ENCODE data around the gene UNC5B.

Gene UNC5B

GRCh38 chr10:71255808-71256660 lies 43.7 kb downstream of the UNC5B start:
- peak; percentile 19 for DNase-seq

- DNase-seq, result no peak
These were observed 44.4 kb downstream of the UNC5B start for GRCh38 chr10:71256661-71257318.

GRCh38 chr10:71257319-71257997 lies 45.1 kb downstream of the UNC5B start:
- no peak for DNase-seq

GRCh38 chr10:71258046-71258445 lies 45.7 kb downstream of the UNC5B start:
- DNase-seq, result no peak

GRCh38 chr10:71258446-71259145 lies 46.2 kb downstream of the UNC5B start:
- no peak for DNase-seq

- no peak for DNase-seq
These were observed 46.9 kb downstream of the UNC5B start for GRCh38 chr10:71259282-71259681.

- DNase-seq, result no peak
These were observed 47.6 kb downstream of the UNC5B start for GRCh38 chr10:71259815-71260501.

- peak; percentile 48 for DNase-seq
These were observed 48.4 kb downstream of the UNC5B start for GRCh38 chr10:71260622-71261325.

- DNase-seq, result peak; percentile 91
These were observed 49.7 kb downstream of the UNC5B start for GRCh38 chr10:71262027-71262426.

- DNase-seq, result no peak
These were observed 50.4 kb downstream of the UNC5B start for GRCh38 chr10:71262817-71263216.

GRCh38 chr10:71263376-71263775 lies 51.0 kb downstream of the UNC5B start:
- DNase-seq, result peak; percentile 84

GRCh38 chr10:71264345-71265200 lies 52.2 kb downstream of the UNC5B start:
- DNase-seq, result no peak

- DNase-seq, result no peak
These were observed 52.8 kb downstream of the UNC5B start for GRCh38 chr10:71265201-71265575.

- no peak for DNase-seq
These were observed 53.3 kb downstream of the UNC5B start for GRCh38 chr10:71265618-71266146.

GRCh38 chr10:71266147-71266917 lies 54.0 kb downstream of the UNC5B start:
- DNase-seq, result no peak

- no peak for DNase-seq
These were observed 54.6 kb downstream of the UNC5B start for GRCh38 chr10:71266918-71267442.

- no peak for DNase-seq
These were observed 55.3 kb downstream of the UNC5B start for GRCh38 chr10:71267508-71268240.

- DNase-seq, result no peak
These were observed 55.9 kb downstream of the UNC5B start for GRCh38 chr10:71268247-71268691.

- DNase-seq, result no peak
These were observed 56.4 kb downstream of the UNC5B start for GRCh38 chr10:71268758-71269157.
